ENCODE measurements around the gene ATG9B. TPM values are rescaled to one million over a fixed set of nuclear protein-coding genes. Genes with fewer than 3 reads are reported as not detected.

ATG9B gene
- total and polyA plus RNA-seq, 2 donors (not counting 1 experiment from before 2014, with no cell fraction given), result 5.1 to 7.2 TPM

GRCh38 chr7:150968734-150969372, 55.4 kb downstream of the ATG9B start:
- H3K9me3 ChIP-seq (ENCODE audit: control extremely low read depth in 1 of 3, control insufficient read depth in 2 of 3, insufficient read depth in 1 of 3, low read length in 2 of 3), result peaks cover 0 to 6% (median 0%) of the 10 kb centered on the region in 3 donors
- ATAC-seq (ENCODE audit: low read depth) (no peak), DNase-seq (no peak)
- intact Hi-C loops (cut with micrococcal nuclease), result no loop called here
- no peak overlapping the region for H3K27ac Mint-ChIP-seq
- no peaks in the 10 kb centered on the region for H4K20me1 ChIP-seq (ENCODE audit: control insufficient read depth, insufficient read depth, low read length, poor library complexity, severe bottlenecking)
- no peak overlapping the region for H2AFZ ChIP-seq (ENCODE audit: insufficient read depth, low read depth, low read length, poor library complexity, severe bottlenecking)
- peaks cover 3 to 7% of the 10 kb centered on the region in 2 donors for H3K4me1 ChIP-seq (ENCODE audit: control insufficient read depth in 2 of 2, insufficient read depth in 2 of 2, low read length in 2 of 2)
- CTCF ChIA-PET, result interaction anchor here (0.8 to 3.1 kb wide), 4 partner anchors 15 to 50 kb away, joined by 3 to 8 read pairs (median 3); no protein-coding TSS in a partner anchor
- no peak overlapping the region for H3K27ac ChIP-seq (ENCODE audit: low read length in 2 of 2)
- H3K79me2 ChIP-seq (ENCODE audit: control insufficient read depth, insufficient read depth, low read length), result no peaks in the 10 kb centered on the region
- H3K27me3 Mint-ChIP-seq, result peaks cover 17% of the 10 kb centered on the region
- no peaks in the 10 kb centered on the region for H3K9me3 Mint-ChIP-seq (ENCODE audit: insufficient read depth)
- H3K9ac ChIP-seq (ENCODE audit: low read length), result no peak overlapping the region
- no peak overlapping the region for H3K4me3 Mint-ChIP-seq
- H3K4me1 Mint-ChIP-seq, result peaks cover 12% of the 10 kb centered on the region
- H3K4me3 ChIP-seq (ENCODE audit: control extremely low read depth in 1 of 5, extremely low read depth in 1 of 5, insufficient read depth in 1 of 5, low read depth in 2 of 5, low read length in 4 of 5), result no peak overlapping the region
- TF ChIP-seq EZH2 (IDR thresholded peaks at IDR 0.05; ENCODE audit: borderline replicate concordance, insufficient read depth, low read depth, low read length, poor library complexity, severe bottlenecking), result no peak
- TF ChIP-seq, protein P1, sequence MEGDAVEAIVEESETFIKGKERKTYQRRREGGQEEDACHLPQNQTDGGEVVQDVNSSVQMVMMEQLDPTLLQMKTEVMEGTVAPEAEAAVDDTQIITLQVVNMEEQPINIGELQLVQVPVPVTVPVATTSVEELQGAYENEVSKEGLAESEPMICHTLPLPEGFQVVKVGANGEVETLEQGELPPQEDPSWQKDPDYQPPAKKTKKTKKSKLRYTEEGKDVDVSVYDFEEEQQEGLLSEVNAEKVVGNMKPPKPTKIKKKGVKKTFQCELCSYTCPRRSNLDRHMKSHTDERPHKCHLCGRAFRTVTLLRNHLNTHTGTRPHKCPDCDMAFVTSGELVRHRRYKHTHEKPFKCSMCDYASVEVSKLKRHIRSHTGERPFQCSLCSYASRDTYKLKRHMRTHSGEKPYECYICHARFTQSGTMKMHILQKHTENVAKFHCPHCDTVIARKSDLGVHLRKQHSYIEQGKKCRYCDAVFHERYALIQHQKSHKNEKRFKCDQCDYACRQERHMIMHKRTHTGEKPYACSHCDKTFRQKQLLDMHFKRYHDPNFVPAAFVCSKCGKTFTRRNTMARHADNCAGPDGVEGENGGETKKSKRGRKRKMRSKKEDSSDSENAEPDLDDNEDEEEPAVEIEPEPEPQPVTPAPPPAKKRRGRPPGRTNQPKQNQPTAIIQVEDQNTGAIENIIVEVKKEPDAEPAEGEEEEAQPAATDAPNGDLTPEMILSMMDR (IDR thresholded peaks at IDR 0.05), result no peak
- no peaks in the 10 kb centered on the region for H3K36me3 ChIP-seq (replicated peaks in 1 of 2; ENCODE audit: control extremely low read depth in 1 of 2, control insufficient read depth in 1 of 2, extremely low read depth in 1 of 2, insufficient read depth in 2 of 2, low read length in 1 of 2)
- WGBS (ENCODE audit: insufficient coverage), result 72% methylated on average over 16 of the region's 16 CpGs
- POLR2A ChIA-PET, result no interaction called here
- H3K27me3 ChIP-seq (replicated peaks in 1 of 4; ENCODE audit: control extremely low read depth in 1 of 4, control insufficient read depth in 3 of 4, insufficient read depth in 4 of 4, low read length in 3 of 4), result peaks cover 0 to 16% (median 0%) of the 10 kb centered on the region in 4 experiments
- no peak overlapping the region for H3K4me2 ChIP-seq (replicated peaks; ENCODE audit: low read depth, low read length, poor library complexity, severe bottlenecking)

DNA sequence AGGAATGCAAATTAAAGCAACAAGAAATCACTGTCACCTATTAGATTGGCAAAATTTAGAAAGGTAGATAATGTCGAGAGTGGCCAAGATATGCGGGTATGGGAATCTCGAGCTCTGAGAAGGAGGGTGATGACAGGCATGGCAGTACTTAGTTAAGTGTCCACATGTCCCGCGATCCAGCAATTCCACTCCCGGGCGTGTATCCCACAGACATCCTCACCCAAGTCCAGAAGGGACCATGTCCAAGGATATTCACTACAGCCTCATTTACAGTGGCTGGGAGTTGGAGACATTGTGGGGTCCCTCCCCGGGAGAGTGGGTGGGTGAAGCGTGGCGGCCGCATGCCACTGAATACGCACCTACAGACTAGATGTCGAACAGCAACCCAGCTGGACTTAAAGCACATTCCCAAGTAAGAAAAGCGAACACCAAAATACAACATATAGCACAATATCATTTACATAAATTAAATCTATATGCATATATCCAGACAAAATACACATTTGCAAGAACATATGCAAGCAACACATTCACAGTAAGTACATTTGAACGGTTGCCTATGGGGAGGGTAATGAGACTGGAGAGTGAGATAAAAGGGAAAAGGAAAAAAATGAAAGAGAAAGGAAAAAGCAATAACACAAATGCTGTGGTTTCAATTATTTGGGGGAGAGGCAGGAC, 56.1 kb downstream of the ATG9B start:
- H3K4me3 ChIP-seq (ENCODE audit: control extremely low read depth in 1 of 5, extremely low read depth in 1 of 5, insufficient read depth in 1 of 5, low read depth in 2 of 5, low read length in 4 of 5), result no peak overlapping the region
- no peaks in the 10 kb centered on the region for H3K36me3 ChIP-seq (replicated peaks in 1 of 2; ENCODE audit: control extremely low read depth in 1 of 2, control insufficient read depth in 1 of 2, extremely low read depth in 1 of 2, insufficient read depth in 2 of 2, low read length in 1 of 2)
- Mint-ChIP-seq H3K4me1 (peaks cover 6% of the 10 kb centered on the region), H3K9me3 (ENCODE audit: insufficient read depth) (no peaks in the 10 kb centered on the region), H3K4me3 (no peak overlapping the region), H3K27ac (no peak overlapping the region), H3K27me3 (peaks cover 18% of the 10 kb centered on the region)
- ATAC-seq (ENCODE audit: low read depth) (no peak), DNase-seq (no peak)
- WGBS (ENCODE audit: insufficient coverage), result 50% methylated on average over 2 of the region's 15 CpGs
- no peak overlapping the region for H3K27ac ChIP-seq (ENCODE audit: low read length in 2 of 2)
- TF ChIP-seq EZH2 (IDR thresholded peaks at IDR 0.05; ENCODE audit: borderline replicate concordance, insufficient read depth, low read depth, low read length, poor library complexity, severe bottlenecking), result no peak
- TF ChIP-seq, protein P1 (IDR thresholded peaks at IDR 0.05), result no peak
- H4K20me1 ChIP-seq (ENCODE audit: control insufficient read depth, insufficient read depth, low read length, poor library complexity, severe bottlenecking), result no peaks in the 10 kb centered on the region
- no peak overlapping the region for H2AFZ ChIP-seq (ENCODE audit: insufficient read depth, low read depth, low read length, poor library complexity, severe bottlenecking)
- no peak overlapping the region for H3K4me2 ChIP-seq (replicated peaks; ENCODE audit: low read depth, low read length, poor library complexity, severe bottlenecking)
- POLR2A ChIA-PET, result no interaction called here
- H3K9ac ChIP-seq (ENCODE audit: low read length), result no peak overlapping the region
- CTCF ChIA-PET, result interaction anchor here (0.8 to 3.1 kb wide), 3 partner anchors 17 to 19 kb away, joined by 3 to 8 read pairs (median 3); no protein-coding TSS in a partner anchor
- H3K27me3 ChIP-seq (replicated peaks in 1 of 4; ENCODE audit: control extremely low read depth in 1 of 4, control insufficient read depth in 3 of 4, insufficient read depth in 4 of 4, low read length in 3 of 4), result peaks cover 0 to 20% (median 0%) of the 10 kb centered on the region in 4 experiments
- intact Hi-C loops (cut with micrococcal nuclease), result no loop called here
- H3K79me2 ChIP-seq (ENCODE audit: control insufficient read depth, insufficient read depth, low read length), result no peaks in the 10 kb centered on the region
- peaks cover 0 to under 1% of the 10 kb centered on the region in 2 donors for H3K4me1 ChIP-seq (ENCODE audit: control insufficient read depth in 2 of 2, insufficient read depth in 2 of 2, low read length in 2 of 2)
- H3K9me3 ChIP-seq (ENCODE audit: control extremely low read depth in 1 of 3, control insufficient read depth in 2 of 3, insufficient read depth in 1 of 3, low read length in 2 of 3), result no peaks in the 10 kb centered on the region
